HEK293T (cell line): ENCODE results near the gene PCBP3.

Source experiments
- ARNT ChIP-seq: fragments of 450-650 bp; IDR thresholded peaks from 2 replicates; pipeline ENCODE4 v1.6.1; 2017; ENCODE audit warnings: mild to moderate bottlenecking
- ELF4 ChIP-seq: fragments of 450-650 bp; IDR thresholded peaks from 2 replicates; pipeline ENCODE4 v1.6.1; 2017; ENCODE audit warnings: antibody characterized with exemption
- FOXA1 ChIP-seq: fragments of 450-650 bp; IDR thresholded peaks from 2 replicates; pipeline ENCODE4 v1.6.1; 2016; ENCODE audit warnings: mild to moderate bottlenecking
- HDGF ChIP-seq: fragments of 450-650 bp; IDR thresholded peaks from 2 replicates; pipeline ENCODE4 v1.6.1; 2017; ENCODE audit warnings: antibody characterized with exemption, borderline replicate concordance
- L3MBTL2 ChIP-seq: fragments of 450-650 bp; conservative IDR thresholded peaks from 2 replicates; pipeline ENCODE4 v1.6.1; 2016; ENCODE audit warnings: mild to moderate bottlenecking
- LEF1 ChIP-seq: fragments of 450-650 bp; IDR thresholded peaks from 2 replicates; pipeline ENCODE4 v1.6.1; 2017; ENCODE audit warnings: mild to moderate bottlenecking, borderline replicate concordance
- NFRKB ChIP-seq: fragments of 450-650 bp; IDR thresholded peaks from 2 replicates; pipeline ENCODE4 v1.6.1; 2016; ENCODE audit warnings: mild to moderate bottlenecking, moderate library complexity
- PKNOX1 ChIP-seq: fragments of 450-650 bp; IDR thresholded peaks from 2 replicates; pipeline ENCODE4 v1.6.1; 2016
- SUZ12 ChIP-seq: fragments of 450-650 bp; IDR thresholded peaks from 2 replicates; pipeline ENCODE4 v1.6.1; 2016; ENCODE audit warnings: mild to moderate bottlenecking
- TARDBP ChIP-seq: fragments of 450-650 bp; IDR thresholded peaks from 2 replicates; pipeline ENCODE4 v1.6.1; 2016
- ZNF384 ChIP-seq: fragments of 450-650 bp; IDR thresholded peaks from 2 replicates; pipeline ENCODE4 v1.6.1; 2016

GRCh38 chr21:45930231-45930760 lies 286.8 kb downstream of the PCBP3 start:
- TF ChIP-seq L3MBTL2 (no peak), LEF1 (no peak), NFRKB (no peak), PKNOX1 (no peak), TARDBP (no peak), ARNT (no peak), HDGF (no peak), FOXA1 (no peak), ELF4 (no peak), ZNF384 (no peak), SUZ12 (no peak)
